AG04449 (cell line): Measurements from ENCODE around the gene HSD11B1L.

Source experiments
- CTCF ChIA-PET: fragments of 350-600 bp; formaldehyde crosslinking; extraction: SDS; loops from one replicate; lab custom pipeline; 2021; ENCODE audit warnings: antibody characterized with exemption; lab: Yijun Ruan, JAX
- POLR2A ChIA-PET: fragments of 400-600, 350-600 bp; formaldehyde crosslinking; extraction: SDS; loops from one replicate; lab custom pipeline; 2020; ENCODE audit warnings: antibody characterized with exemption, inconsistent platforms; lab: Yijun Ruan, JAX
- DNase-seq: peaks from one replicate; pipeline ENCODE4 v3.0.0-alpha.2; 2010; ENCODE audit warnings: low read depth, low spot score
- H3K4me3 ChIP-seq: 2 replicates; pipeline ENCODE4 v1.5.1; 2011; ENCODE audit warnings: low read depth, mild to moderate bottlenecking, control low read depth, low read length
- TF ChIP-seq, protein P1 (sequence below): IDR thresholded peaks from one replicate; pipeline ENCODE4 v1.5.1; 2011; ENCODE audit warnings: mild to moderate bottlenecking, moderate library complexity, low read length, control low read depth, inconsistent platforms; ENCODE audit not compliant: insufficient read depth; ENCODE audit errors: missing control alignments

The HSD11B1L gene

DNA sequence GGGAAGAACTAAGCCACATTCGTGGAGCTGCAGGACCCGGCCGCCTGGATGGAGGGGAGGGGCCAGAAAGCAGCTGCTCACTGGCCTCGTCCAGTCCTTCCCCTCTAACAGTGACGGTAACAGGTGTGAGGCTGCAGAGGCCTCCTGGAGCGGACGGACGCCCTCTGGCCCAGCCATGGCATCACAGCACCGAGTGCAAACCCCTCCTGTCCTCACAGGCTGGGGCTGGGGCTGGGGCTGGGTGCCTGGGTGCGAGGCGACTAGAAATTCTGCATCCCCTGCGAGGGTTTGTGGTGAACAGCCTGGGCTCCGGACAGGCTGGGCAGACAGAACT lies 4.1 kb upstream of the HSD11B1L start:
- DNase-seq: no peak
- TF ChIP-seq, protein P1, sequence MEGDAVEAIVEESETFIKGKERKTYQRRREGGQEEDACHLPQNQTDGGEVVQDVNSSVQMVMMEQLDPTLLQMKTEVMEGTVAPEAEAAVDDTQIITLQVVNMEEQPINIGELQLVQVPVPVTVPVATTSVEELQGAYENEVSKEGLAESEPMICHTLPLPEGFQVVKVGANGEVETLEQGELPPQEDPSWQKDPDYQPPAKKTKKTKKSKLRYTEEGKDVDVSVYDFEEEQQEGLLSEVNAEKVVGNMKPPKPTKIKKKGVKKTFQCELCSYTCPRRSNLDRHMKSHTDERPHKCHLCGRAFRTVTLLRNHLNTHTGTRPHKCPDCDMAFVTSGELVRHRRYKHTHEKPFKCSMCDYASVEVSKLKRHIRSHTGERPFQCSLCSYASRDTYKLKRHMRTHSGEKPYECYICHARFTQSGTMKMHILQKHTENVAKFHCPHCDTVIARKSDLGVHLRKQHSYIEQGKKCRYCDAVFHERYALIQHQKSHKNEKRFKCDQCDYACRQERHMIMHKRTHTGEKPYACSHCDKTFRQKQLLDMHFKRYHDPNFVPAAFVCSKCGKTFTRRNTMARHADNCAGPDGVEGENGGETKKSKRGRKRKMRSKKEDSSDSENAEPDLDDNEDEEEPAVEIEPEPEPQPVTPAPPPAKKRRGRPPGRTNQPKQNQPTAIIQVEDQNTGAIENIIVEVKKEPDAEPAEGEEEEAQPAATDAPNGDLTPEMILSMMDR: no peak
- H3K4me3 ChIP-seq: no peak overlapping the region
- ChIA-PET POLR2A (interaction anchor here (0.6 kb wide), 1 partner anchor 19 kb away, joined by 3 read pairs; no protein-coding TSS in a partner anchor), CTCF (interaction anchor here (1.7 to 2.4 kb wide), 2 partner anchors 11 to 13 kb away, joined by 7 read pairs; partner anchors contain the start of gene RPL36)

DNA sequence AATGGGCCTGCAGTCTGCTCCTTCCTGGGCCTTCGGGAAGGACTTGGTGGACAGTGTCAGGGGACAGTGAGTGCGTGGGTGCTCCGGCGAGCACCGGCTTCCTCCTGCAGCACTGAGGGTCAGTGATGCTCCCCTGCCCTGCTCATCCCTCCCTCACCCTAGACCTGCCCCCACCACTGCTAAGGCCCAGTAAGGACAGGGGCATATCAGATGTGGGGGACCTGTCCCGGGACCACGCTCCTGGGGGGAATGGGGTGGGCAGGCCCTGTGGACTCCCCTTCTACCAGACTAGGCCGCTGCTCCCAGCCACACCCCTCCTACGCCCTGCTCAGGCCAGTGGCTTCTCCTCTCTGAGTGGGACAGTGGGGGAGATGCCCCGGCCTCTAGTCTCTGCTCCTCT lies 3.7 kb upstream of the HSD11B1L start:
- POLR2A ChIA-PET: interaction anchor here (0.6 kb wide), 1 partner anchor 19 kb away, joined by 3 read pairs; no protein-coding TSS in a partner anchor
- CTCF ChIA-PET: interaction anchor here (1.7 kb wide), 1 partner anchor 12 kb away, joined by 7 read pairs; the partner anchor contains the start of gene RPL36
- DNase-seq: no peak

DNA sequence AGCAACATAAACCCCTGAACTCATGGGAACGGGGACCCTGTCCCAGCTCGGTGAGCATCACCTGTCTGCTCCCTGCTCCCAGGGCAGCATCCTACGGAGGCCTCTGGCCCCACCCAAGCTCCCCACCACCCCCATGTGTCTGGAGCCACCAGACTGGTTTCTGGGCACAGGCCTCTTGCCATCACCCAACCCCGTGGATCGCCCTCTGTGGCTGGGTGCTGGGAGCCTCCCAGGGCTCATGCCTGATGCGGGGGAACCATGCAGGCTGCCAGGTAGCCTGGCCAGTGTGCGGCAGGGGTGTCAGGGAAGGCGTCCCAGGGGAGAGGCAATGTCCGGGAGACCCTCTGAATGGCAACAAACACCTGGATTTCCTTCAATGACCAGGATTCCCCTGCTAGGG lies 3.2 kb upstream of the HSD11B1L start:
- no peak for DNase-seq
- ChIA-PET POLR2A (no interaction called here), CTCF (interaction anchor here (1.7 kb wide), 1 partner anchor 12 kb away, joined by 7 read pairs; the partner anchor contains the start of gene RPL36)
- TF ChIP-seq, protein P1: no peak
- no peak overlapping the region for H3K4me3 ChIP-seq

More for the DNA sequence above, 3.7 kb upstream of the HSD11B1L start:
- H3K4me3 ChIP-seq: no peak overlapping the region
- TF ChIP-seq, protein P1: no peak

DNA sequence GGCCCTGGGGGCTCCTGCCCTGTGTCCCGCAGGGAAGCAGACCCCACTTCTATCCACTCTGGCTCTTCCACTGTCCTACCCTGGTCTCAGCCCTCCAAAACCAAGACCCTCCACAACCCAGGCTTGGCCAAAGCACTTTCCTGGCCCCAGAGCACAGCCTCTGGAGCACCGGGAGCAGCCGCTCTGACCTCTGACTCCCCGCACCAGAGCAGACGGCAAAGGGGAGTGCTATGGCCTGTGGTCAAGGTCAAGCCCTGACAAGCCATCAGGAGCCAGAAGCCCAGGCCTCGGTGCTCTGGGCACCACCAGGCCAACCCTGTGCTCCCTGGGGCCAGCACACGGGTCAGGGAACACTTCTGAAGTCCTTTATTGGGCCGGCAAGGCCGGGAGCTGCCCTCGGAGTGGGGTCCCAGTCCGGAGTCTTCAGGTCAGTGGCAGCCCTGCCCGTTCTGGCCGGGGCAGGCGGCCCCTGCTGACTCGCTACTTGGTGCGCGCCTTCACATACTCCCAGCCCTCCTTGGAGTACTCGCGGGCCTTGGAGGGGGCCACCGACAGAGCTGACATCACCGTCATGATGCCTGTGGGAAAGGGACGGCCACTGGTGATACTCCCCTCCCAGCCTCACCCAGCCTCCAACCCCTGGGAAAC lies 2.6 kb upstream of the HSD11B1L start:
- no peak for DNase-seq
- TF ChIP-seq, protein P1: no peak
- ChIA-PET POLR2A (interaction anchor here (1.0 kb wide), 1 partner anchor 12 kb away, joined by 3 read pairs; the partner anchor contains the start of gene RPL36), CTCF (interaction anchor here (0.6 to 1.2 kb wide), 3 partner anchors 9 to 634 kb away, joined by 3 to 4 read pairs (median 3); no protein-coding TSS in a partner anchor)
- H3K4me3 ChIP-seq: no peak overlapping the region

DNA sequence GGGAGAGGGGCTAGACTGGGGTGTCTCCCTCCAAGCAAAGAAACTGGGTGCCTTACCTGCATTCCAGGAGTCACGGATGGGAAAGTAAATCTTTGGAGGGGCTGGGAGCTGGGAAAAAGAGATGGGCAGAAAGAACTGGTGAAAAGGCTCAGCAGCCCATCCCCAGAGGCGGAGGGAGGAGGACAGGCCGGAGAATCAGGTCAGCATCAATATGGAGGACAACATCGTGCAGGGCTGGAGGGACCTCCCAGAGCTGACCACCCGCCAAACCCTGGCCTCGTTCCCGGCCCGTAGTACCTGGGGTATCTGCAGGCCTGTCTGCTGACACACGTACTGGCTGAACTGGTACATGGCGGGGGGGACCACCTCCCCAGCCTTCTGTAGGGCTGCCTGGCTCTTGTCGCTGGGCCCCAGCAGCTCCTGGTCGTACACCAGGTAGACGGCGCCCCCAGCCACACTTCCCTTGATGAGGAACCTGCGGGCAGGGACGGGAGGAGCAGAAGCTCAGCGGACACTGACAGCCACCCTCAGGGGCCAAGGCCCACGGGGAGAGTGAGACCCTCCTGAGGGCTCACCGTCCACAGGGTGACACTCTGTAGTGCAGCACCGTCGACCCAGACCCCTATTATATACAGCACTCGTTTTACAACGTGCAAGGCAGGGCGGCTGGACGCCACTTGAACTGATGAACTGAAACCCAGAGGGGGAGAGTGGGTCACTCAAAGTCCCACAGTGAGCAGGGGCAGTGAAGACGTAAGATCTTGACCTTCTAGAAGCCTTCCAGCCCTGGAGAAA lies 1.3 kb upstream of the HSD11B1L start:
- TF ChIP-seq, protein P1: no peak
- POLR2A ChIA-PET: interaction anchor here (1.0 kb wide), 1 partner anchor 10 kb away, joined by 3 read pairs; the partner anchor contains the start of gene RPL36
- no peak for DNase-seq
- H3K4me3 ChIP-seq: peak overlapping the region; percentile 98
- CTCF ChIA-PET: interaction anchor here (1.0 kb wide), 1 partner anchor 12 kb away, joined by 3 read pairs; no protein-coding TSS in a partner anchor

- ChIA-PET POLR2A (no interaction called here), CTCF (no interaction called here)
- peak overlapping the region; percentile 98 for H3K4me3 ChIP-seq
- TF ChIP-seq, protein P1: no peak
- no peak for DNase-seq
Observed at GRCh38 chr19:5680084-5680436, 767 bp upstream of the HSD11B1L start.
